ENCODE data around the gene SMC1A.
A peak's percentile ranks its signal among the peaks of the same experiment; 100 is the strongest.
"Not testable (repeated sequence)": the region's sequence is repeated elsewhere in the genome, so short reads cannot be mapped to it uniquely, and the experiment has no call there.

The SMC1A gene

DNA sequence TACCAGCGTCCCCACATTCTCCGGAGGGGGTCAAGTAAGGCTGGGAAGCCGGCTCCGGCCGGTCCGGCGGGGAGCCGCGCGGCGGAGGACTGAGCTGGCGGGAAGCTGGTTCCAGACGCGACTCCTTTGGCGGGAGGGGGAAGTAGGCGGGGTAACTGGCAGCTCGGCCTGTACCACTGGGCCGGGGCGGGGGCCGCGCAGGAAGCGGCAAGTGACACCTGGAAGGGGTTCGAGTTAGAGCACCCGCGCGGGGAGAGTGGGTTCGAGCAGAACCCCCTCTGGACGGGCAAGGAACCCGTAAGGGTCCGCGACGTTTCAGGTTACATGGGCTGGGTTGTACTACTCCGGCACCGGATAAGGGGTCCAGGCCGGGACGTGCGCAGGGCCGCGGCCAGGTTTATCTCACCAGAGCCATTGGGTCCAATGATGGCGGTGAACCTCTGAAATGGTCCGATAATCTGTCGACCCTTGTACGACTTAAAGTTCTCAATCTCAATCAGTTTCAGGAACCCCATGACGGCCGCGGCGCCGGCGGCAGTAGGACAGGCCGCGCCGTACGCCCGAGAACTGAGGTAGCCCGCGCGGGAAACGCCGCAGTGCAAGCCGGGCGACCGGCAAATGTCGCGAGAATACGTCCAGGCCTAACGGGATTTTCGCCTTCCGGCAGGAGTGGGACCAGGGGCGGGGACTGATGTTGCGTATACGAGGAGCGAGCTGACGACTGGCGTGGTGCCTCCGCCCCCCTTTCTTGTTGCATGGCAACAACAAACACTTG is at the start of gene SMC1A:
Gene SMC1A (minus strand): TSS at position 569 of the 775 bp plus-strand sequence. CDS start 54 bp downstream, at position 515.
- peak within 1 kb of the TSS; percentile 95 for H3K4me2 ChIP-seq (ENCODE audit: low read depth, low read length, poor library complexity, severe bottlenecking)
- H3K4me3 ChIP-seq (ENCODE audit: low read length, poor library complexity, severe bottlenecking): peak within 1 kb of the TSS; percentile 90
- peak within 1 kb of the TSS; percentile 74; the same call in 1 of the 2 replicates for H2AFZ ChIP-seq (ENCODE audit: low read length)
- no peaks in the 10 kb centered on the region for H3K9me3 ChIP-seq (ENCODE audit: insufficient read depth, low read depth, low read length)
- H3K36me3 ChIP-seq (ENCODE audit: insufficient read depth, low read length): no peaks in the 10 kb centered on the region
- H3K9ac ChIP-seq (ENCODE audit: low read depth, low read length, poor library complexity, severe bottlenecking): peak within 1 kb of the TSS; percentile 98
- peaks cover 3% of the 10 kb centered on the region for H3K4me1 ChIP-seq (ENCODE audit: insufficient read depth, low read length, poor library complexity, severe bottlenecking)
- peaks cover 48% of the 10 kb centered on the region for H3K79me2 ChIP-seq (ENCODE audit: insufficient read depth, low read length)
- no peaks in the 10 kb centered on the region for H3K27me3 ChIP-seq (ENCODE audit: insufficient read depth, low read length, poor library complexity, severe bottlenecking)
- no peaks in the 10 kb centered on the region for H3K9me2 ChIP-seq (replicated peaks; ENCODE audit: low read depth, low read length)
- H3F3A ChIP-seq (ENCODE audit: low read depth): no peaks in the 10 kb centered on the region
- peaks cover 29% of the 10 kb centered on the region for H4K20me1 ChIP-seq (ENCODE audit: insufficient read depth, low read length, poor library complexity, severe bottlenecking)
- TF ChIP-seq EZH2phosphoT487 (IDR thresholded peaks at IDR 0.05; ENCODE audit: borderline replicate concordance) (no peak), CTCF (conservative IDR thresholded peaks at IDR 0.05; ENCODE audit: low read length) (no peak)

GRCh38 chrX:53471346-53471745 is 48.9 kb upstream of the SMC1A start:
- H3K4me2 ChIP-seq (ENCODE audit: low read depth, low read length, poor library complexity, severe bottlenecking): no peak overlapping the region
- no peak overlapping the region for H2AFZ ChIP-seq (ENCODE audit: low read length)
- H3K36me3 ChIP-seq (ENCODE audit: insufficient read depth, low read length): no peaks in the 10 kb centered on the region
- H3F3A ChIP-seq (ENCODE audit: low read depth): no peaks in the 10 kb centered on the region
- no peaks in the 10 kb centered on the region for H3K4me1 ChIP-seq (ENCODE audit: insufficient read depth, low read length, poor library complexity, severe bottlenecking)
- no peaks in the 10 kb centered on the region for H3K9me3 ChIP-seq (ENCODE audit: insufficient read depth, low read depth, low read length)
- no peak for TF ChIP-seq EZH2phosphoT487 (IDR thresholded peaks at IDR 0.05; ENCODE audit: borderline replicate concordance)
- no peak for TF ChIP-seq CTCF (conservative IDR thresholded peaks at IDR 0.05; ENCODE audit: low read length)
- no peak overlapping the region for H3K9ac ChIP-seq (ENCODE audit: low read depth, low read length, poor library complexity, severe bottlenecking)
- no peaks in the 10 kb centered on the region for H4K20me1 ChIP-seq (ENCODE audit: insufficient read depth, low read length, poor library complexity, severe bottlenecking)
- no peaks in the 10 kb centered on the region for H3K9me2 ChIP-seq (replicated peaks; ENCODE audit: low read depth, low read length)
- no peak overlapping the region for H3K4me3 ChIP-seq (ENCODE audit: low read length, poor library complexity, severe bottlenecking)
- no peaks in the 10 kb centered on the region for H3K27me3 ChIP-seq (ENCODE audit: insufficient read depth, low read length, poor library complexity, severe bottlenecking)
- no peaks in the 10 kb centered on the region for H3K79me2 ChIP-seq (ENCODE audit: insufficient read depth, low read length)

DNA sequence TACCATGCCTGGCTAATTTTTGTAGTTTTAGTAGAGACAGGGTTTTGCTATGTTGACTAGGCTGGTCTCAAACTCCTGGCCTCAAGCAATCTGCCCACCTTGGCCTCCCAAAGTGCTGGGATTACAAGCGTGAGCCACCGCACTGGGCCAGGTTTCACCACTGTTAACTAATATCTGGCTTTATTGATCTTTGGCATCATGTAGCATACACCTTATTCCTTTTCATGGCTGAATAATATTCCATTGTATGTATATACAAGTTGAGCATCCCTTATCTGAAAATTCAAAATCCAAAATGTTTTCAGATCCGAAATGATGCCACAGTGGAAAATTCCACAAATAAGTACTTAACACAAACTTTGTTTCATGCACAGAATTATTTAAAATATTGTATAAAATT is 46.2 kb upstream of the SMC1A start:
- not testable (repeated sequence) for H3K4me3 ChIP-seq (ENCODE audit: low read length, poor library complexity, severe bottlenecking); H4K20me1 ChIP-seq (ENCODE audit: insufficient read depth, low read length, poor library complexity, severe bottlenecking); H3K9me3 ChIP-seq (ENCODE audit: insufficient read depth, low read depth, low read length); H2AFZ ChIP-seq (ENCODE audit: low read length); H3K79me2 ChIP-seq (ENCODE audit: insufficient read depth, low read length); H3K4me2 ChIP-seq (ENCODE audit: low read depth, low read length, poor library complexity, severe bottlenecking); H3K4me1 ChIP-seq (ENCODE audit: insufficient read depth, low read length, poor library complexity, severe bottlenecking); H3K27me3 ChIP-seq (ENCODE audit: insufficient read depth, low read length, poor library complexity, severe bottlenecking); H3F3A ChIP-seq (ENCODE audit: low read depth); H3K9ac ChIP-seq (ENCODE audit: low read depth, low read length, poor library complexity, severe bottlenecking); H3K36me3 ChIP-seq (ENCODE audit: insufficient read depth, low read length); H3K9me2 ChIP-seq (replicated peaks; ENCODE audit: low read depth, low read length)

DNA sequence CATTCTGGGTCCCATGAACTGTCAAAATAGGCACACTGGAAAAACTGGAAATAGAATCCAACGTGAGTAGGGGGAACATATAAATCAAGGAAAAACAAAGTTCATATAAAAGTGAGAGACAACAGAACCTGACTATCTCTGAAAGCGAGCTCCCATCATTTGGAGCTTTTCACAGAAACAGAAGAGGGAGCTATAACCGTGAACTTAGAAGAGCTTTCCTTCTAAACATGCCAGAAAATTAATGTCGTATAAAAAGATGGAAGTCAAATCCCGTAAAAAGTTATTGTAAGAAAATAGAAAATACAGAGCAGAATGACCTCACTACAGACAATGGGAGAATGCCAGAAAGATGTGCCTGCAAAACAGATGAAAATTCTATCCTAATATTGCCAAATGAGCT is 35.6 kb upstream of the SMC1A start:
- H3F3A ChIP-seq (ENCODE audit: low read depth): no peaks in the 10 kb centered on the region
- no peaks in the 10 kb centered on the region for H3K9me3 ChIP-seq (ENCODE audit: insufficient read depth, low read depth, low read length)
- H3K9ac ChIP-seq (ENCODE audit: low read depth, low read length, poor library complexity, severe bottlenecking): no peak overlapping the region
- H2AFZ ChIP-seq (ENCODE audit: low read length): no peak overlapping the region
- no peaks in the 10 kb centered on the region for H3K9me2 ChIP-seq (replicated peaks; ENCODE audit: low read depth, low read length)
- H4K20me1 ChIP-seq (ENCODE audit: insufficient read depth, low read length, poor library complexity, severe bottlenecking): no peaks in the 10 kb centered on the region
- no peaks in the 10 kb centered on the region for H3K36me3 ChIP-seq (ENCODE audit: insufficient read depth, low read length)
- no peaks in the 10 kb centered on the region for H3K4me1 ChIP-seq (ENCODE audit: insufficient read depth, low read length, poor library complexity, severe bottlenecking)
- no peaks in the 10 kb centered on the region for H3K79me2 ChIP-seq (ENCODE audit: insufficient read depth, low read length)
- H3K4me3 ChIP-seq (ENCODE audit: low read length, poor library complexity, severe bottlenecking): no peak overlapping the region
- TF ChIP-seq CTCF (conservative IDR thresholded peaks at IDR 0.05; ENCODE audit: low read length): peak; percentile 24; the same call in 1 of the 2 replicates
- no peak for TF ChIP-seq EZH2phosphoT487 (IDR thresholded peaks at IDR 0.05; ENCODE audit: borderline replicate concordance)
- no peak overlapping the region for H3K4me2 ChIP-seq (ENCODE audit: low read depth, low read length, poor library complexity, severe bottlenecking)
- no peaks in the 10 kb centered on the region for H3K27me3 ChIP-seq (ENCODE audit: insufficient read depth, low read length, poor library complexity, severe bottlenecking)

All from Loucy (cell line).